NCI-H510A (cell line): Measurements from ENCODE around the gene EIF4G3.
"Not testable (repeated sequence)": the region's sequence is repeated elsewhere in the genome, so short reads cannot be mapped to it uniquely, and the experiment has no call there.

Experiments used
- DNase-seq: peaks from one replicate; lab custom pipeline; 2025; lab: John Stamatoyannopoulos, UW

Gene EIF4G3

GRCh38 chr1:21176586-21177555, at the start of gene EIF4G3:
Gene EIF4G3, minus strand, starts transcription at chr1:21176897. Its CDS starts 174,155 bp downstream, at chr1:21002742.
- DNase-seq: peak; percentile 95

GRCh38 chr1:21225065-21225464, 48.4 kb upstream of the EIF4G3 start:
- DNase-seq: no peak

GRCh38 chr1:21220815-21221214, 44.1 kb upstream of the EIF4G3 start:
- no peak for DNase-seq

GRCh38 chr1:21219674-21220073, 43.0 kb upstream of the EIF4G3 start:
- no peak for DNase-seq

- no peak for DNase-seq
Observed at GRCh38 chr1:21217812-21218596, 41.3 kb upstream of the EIF4G3 start.

GRCh38 chr1:21216835-21217811, 40.4 kb upstream of the EIF4G3 start:
- DNase-seq: no peak

GRCh38 chr1:21212126-21212525, 35.4 kb upstream of the EIF4G3 start:
- DNase-seq: no peak

GRCh38 chr1:21208137-21208700, 31.5 kb upstream of the EIF4G3 start:
- DNase-seq: not testable (repeated sequence)

GRCh38 chr1:21206117-21206516, 29.4 kb upstream of the EIF4G3 start:
- DNase-seq: no peak

GRCh38 chr1:21205416-21205815, 28.7 kb upstream of the EIF4G3 start:
- DNase-seq: no peak

- DNase-seq: no peak
Observed at GRCh38 chr1:21201650-21202049, 25.0 kb upstream of the EIF4G3 start.

- not testable (repeated sequence) for DNase-seq
Observed at GRCh38 chr1:21201238-21201637, 24.5 kb upstream of the EIF4G3 start.

- no peak for DNase-seq
Observed at GRCh38 chr1:21200767-21201166, 24.1 kb upstream of the EIF4G3 start.

GRCh38 chr1:21198929-21199328, 22.2 kb upstream of the EIF4G3 start:
- no peak for DNase-seq

- no peak for DNase-seq
Observed at GRCh38 chr1:21192871-21193270, 16.2 kb upstream of the EIF4G3 start.

GRCh38 chr1:21192284-21192683, 15.6 kb upstream of the EIF4G3 start:
- no peak for DNase-seq

- DNase-seq: not testable (repeated sequence)
Observed at GRCh38 chr1:21190771-21191170, 14.1 kb upstream of the EIF4G3 start.

- no peak for DNase-seq
Observed at GRCh38 chr1:21189906-21190500, 13.3 kb upstream of the EIF4G3 start.

GRCh38 chr1:21189421-21189820, 12.7 kb upstream of the EIF4G3 start:
- no peak for DNase-seq

GRCh38 chr1:21188235-21188634, 11.5 kb upstream of the EIF4G3 start:
- no peak for DNase-seq

GRCh38 chr1:21185221-21185731, 8.6 kb upstream of the EIF4G3 start:
- no peak for DNase-seq
